Activated T-cell treated with anti-CD3 and anti-CD28 coated beads, Interleukin-2, amount 50 U/mL, for 4 hours (primary cell): ENCODE results near the gene TCERG1L. TPM values are rescaled to one million over a fixed set of nuclear protein-coding genes. Genes with fewer than 3 reads are reported as not detected.

Source experiments
- ATAC-seq, 2 donors: fragments of 200-7000 bp; cut with Tn5 transposase; one replicate each; pipeline ENCODE4 v1.10.0; 2021
- DNase-seq: peaks from one replicate; pipeline ENCODE4 v3.0.0-alpha.2; 2020
- H3K27me3 Mint-ChIP-seq: one replicate; pipeline ENCODE4 v1.8.0; 2021; ENCODE audit warnings: low read depth, mixed read lengths
- H3K36me3 Mint-ChIP-seq: one replicate; pipeline ENCODE4 v1.8.0; 2022; ENCODE audit warnings: mixed read lengths; ENCODE audit not compliant: insufficient read depth
- H3K4me1 Mint-ChIP-seq: one replicate; pipeline ENCODE4 v1.8.0; 2021; ENCODE audit warnings: low read depth, mixed read lengths
- H3K4me3 Mint-ChIP-seq: one replicate; pipeline ENCODE4 v1.8.0; 2021; ENCODE audit warnings: mild to moderate bottlenecking, moderate library complexity, mixed read lengths
- H3K9me3 Mint-ChIP-seq: one replicate; pipeline ENCODE4 v1.8.0; 2021; ENCODE audit warnings: mixed read lengths
- total RNA-seq, 3 donors: library from RNA; stranded (reverse); gene quantifications; one replicate each; pipeline ENCODE4 v1.2.1, GENCODE V29; 2021

The TCERG1L gene
- total RNA-seq, 3 donors from 2014 or later: 0.11 to 0.13 TPM; not detected in 1

GRCh38 chr10:131253931-131254858, 57.3 kb downstream of the TCERG1L start:
- Mint-ChIP-seq H3K4me1 (no peaks in the 10 kb centered on the region), H3K4me3 (no peak overlapping the region), H3K27me3 (no peaks in the 10 kb centered on the region), H3K36me3 (no peaks in the 10 kb centered on the region), H3K9me3 (no peaks in the 10 kb centered on the region)
- DNase-seq: no peak
- no peak for ATAC-seq

GRCh38 chr10:131252567-131253276, 58.8 kb downstream of the TCERG1L start:
- H3K27me3 Mint-ChIP-seq: no peaks in the 10 kb centered on the region
- H3K4me3 Mint-ChIP-seq: no peak overlapping the region
- no peak for DNase-seq
- ATAC-seq: no peak
- H3K4me1 Mint-ChIP-seq: no peaks in the 10 kb centered on the region
- no peaks in the 10 kb centered on the region for H3K36me3 Mint-ChIP-seq
- no peaks in the 10 kb centered on the region for H3K9me3 Mint-ChIP-seq

GRCh38 chr10:131251146-131251541, 60.4 kb downstream of the TCERG1L start:
- H3K9me3 Mint-ChIP-seq: no peaks in the 10 kb centered on the region
- no peaks in the 10 kb centered on the region for H3K4me1 Mint-ChIP-seq
- no peaks in the 10 kb centered on the region for H3K27me3 Mint-ChIP-seq
- H3K36me3 Mint-ChIP-seq: no peaks in the 10 kb centered on the region
- DNase-seq: no peak
- no peak overlapping the region for H3K4me3 Mint-ChIP-seq
- ATAC-seq: no peak

GRCh38 chr10:131250454-131251145, 60.9 kb downstream of the TCERG1L start:
- no peaks in the 10 kb centered on the region for H3K36me3 Mint-ChIP-seq
- no peaks in the 10 kb centered on the region for H3K27me3 Mint-ChIP-seq
- H3K4me3 Mint-ChIP-seq: no peak overlapping the region
- peak in 1 of 2 donors; percentile 21 for ATAC-seq
- no peak for DNase-seq
- no peaks in the 10 kb centered on the region for H3K9me3 Mint-ChIP-seq
- no peaks in the 10 kb centered on the region for H3K4me1 Mint-ChIP-seq

GRCh38 chr10:131249955-131250344, 61.6 kb downstream of the TCERG1L start:
- no peak for DNase-seq
- Mint-ChIP-seq H3K9me3 (no peaks in the 10 kb centered on the region), H3K4me3 (no peak overlapping the region), H3K4me1 (no peaks in the 10 kb centered on the region), H3K36me3 (no peaks in the 10 kb centered on the region), H3K27me3 (no peaks in the 10 kb centered on the region)
- no peak for ATAC-seq

GRCh38 chr10:131249238-131249954, 62.1 kb downstream of the TCERG1L start:
- Mint-ChIP-seq H3K4me1 (no peaks in the 10 kb centered on the region), H3K9me3 (no peaks in the 10 kb centered on the region), H3K4me3 (no peak overlapping the region), H3K27me3 (no peaks in the 10 kb centered on the region), H3K36me3 (no peaks in the 10 kb centered on the region)
- ATAC-seq (no peak), DNase-seq (no peak)

GRCh38 chr10:131248376-131249165, 63.0 kb downstream of the TCERG1L start:
- Mint-ChIP-seq H3K36me3 (no peaks in the 10 kb centered on the region), H3K4me3 (no peak overlapping the region), H3K27me3 (no peaks in the 10 kb centered on the region), H3K4me1 (no peaks in the 10 kb centered on the region), H3K9me3 (no peaks in the 10 kb centered on the region)
- ATAC-seq: no peak
- DNase-seq: no peak

- Mint-ChIP-seq H3K36me3 (no peaks in the 10 kb centered on the region), H3K4me1 (no peaks in the 10 kb centered on the region), H3K4me3 (no peak overlapping the region), H3K27me3 (no peaks in the 10 kb centered on the region), H3K9me3 (no peaks in the 10 kb centered on the region)
- DNase-seq (no peak), ATAC-seq (no peak)
Measured at GRCh38 chr10:131247873-131248272, 63.6 kb downstream of the TCERG1L start.

- no peaks in the 10 kb centered on the region for H3K36me3 Mint-ChIP-seq
- H3K4me1 Mint-ChIP-seq: no peaks in the 10 kb centered on the region
- H3K9me3 Mint-ChIP-seq: no peaks in the 10 kb centered on the region
- H3K4me3 Mint-ChIP-seq: no peak overlapping the region
- ATAC-seq: no peak
- no peaks in the 10 kb centered on the region for H3K27me3 Mint-ChIP-seq
- DNase-seq: no peak
Measured at GRCh38 chr10:131246775-131247174, 64.7 kb downstream of the TCERG1L start.

- Mint-ChIP-seq H3K9me3 (no peaks in the 10 kb centered on the region), H3K36me3 (no peaks in the 10 kb centered on the region)
Measured at GRCh38 chr10:131246089-131246488, 65.4 kb downstream of the TCERG1L start.

GRCh38 chr10:131245475-131246059, 66.0 kb downstream of the TCERG1L start:
- Mint-ChIP-seq H3K9me3 (no peaks in the 10 kb centered on the region), H3K27me3 (peaks cover 2% of the 10 kb centered on the region), H3K36me3 (no peaks in the 10 kb centered on the region), H3K4me1 (no peaks in the 10 kb centered on the region), H3K4me3 (no peak overlapping the region)
- ATAC-seq (no peak), DNase-seq (no peak)

More at GRCh38 chr10:131246089-131246488, 65.4 kb downstream of the TCERG1L start:
- Mint-ChIP-seq H3K4me1 (no peaks in the 10 kb centered on the region), H3K27me3 (peaks cover 2% of the 10 kb centered on the region), H3K4me3 (no peak overlapping the region)
- no peak for DNase-seq
- ATAC-seq: no peak

GRCh38 chr10:131244836-131245235, 66.7 kb downstream of the TCERG1L start:
- Mint-ChIP-seq H3K36me3 (no peaks in the 10 kb centered on the region), H3K9me3 (no peaks in the 10 kb centered on the region), H3K27me3 (peaks cover 2% of the 10 kb centered on the region), H3K4me3 (no peak overlapping the region), H3K4me1 (no peaks in the 10 kb centered on the region)
- ATAC-seq (no peak), DNase-seq (no peak)

GRCh38 chr10:131243076-131243475, 68.4 kb downstream of the TCERG1L start:
- H3K36me3 Mint-ChIP-seq: no peaks in the 10 kb centered on the region
- H3K9me3 Mint-ChIP-seq: no peaks in the 10 kb centered on the region
- no peak for ATAC-seq
- peaks cover 2% of the 10 kb centered on the region for H3K27me3 Mint-ChIP-seq
- no peak for DNase-seq
- no peaks in the 10 kb centered on the region for H3K4me1 Mint-ChIP-seq
- H3K4me3 Mint-ChIP-seq: no peak overlapping the region
